ENCODE measurements around the gene C1QTNF1.

The C1QTNF1 gene

DNA sequence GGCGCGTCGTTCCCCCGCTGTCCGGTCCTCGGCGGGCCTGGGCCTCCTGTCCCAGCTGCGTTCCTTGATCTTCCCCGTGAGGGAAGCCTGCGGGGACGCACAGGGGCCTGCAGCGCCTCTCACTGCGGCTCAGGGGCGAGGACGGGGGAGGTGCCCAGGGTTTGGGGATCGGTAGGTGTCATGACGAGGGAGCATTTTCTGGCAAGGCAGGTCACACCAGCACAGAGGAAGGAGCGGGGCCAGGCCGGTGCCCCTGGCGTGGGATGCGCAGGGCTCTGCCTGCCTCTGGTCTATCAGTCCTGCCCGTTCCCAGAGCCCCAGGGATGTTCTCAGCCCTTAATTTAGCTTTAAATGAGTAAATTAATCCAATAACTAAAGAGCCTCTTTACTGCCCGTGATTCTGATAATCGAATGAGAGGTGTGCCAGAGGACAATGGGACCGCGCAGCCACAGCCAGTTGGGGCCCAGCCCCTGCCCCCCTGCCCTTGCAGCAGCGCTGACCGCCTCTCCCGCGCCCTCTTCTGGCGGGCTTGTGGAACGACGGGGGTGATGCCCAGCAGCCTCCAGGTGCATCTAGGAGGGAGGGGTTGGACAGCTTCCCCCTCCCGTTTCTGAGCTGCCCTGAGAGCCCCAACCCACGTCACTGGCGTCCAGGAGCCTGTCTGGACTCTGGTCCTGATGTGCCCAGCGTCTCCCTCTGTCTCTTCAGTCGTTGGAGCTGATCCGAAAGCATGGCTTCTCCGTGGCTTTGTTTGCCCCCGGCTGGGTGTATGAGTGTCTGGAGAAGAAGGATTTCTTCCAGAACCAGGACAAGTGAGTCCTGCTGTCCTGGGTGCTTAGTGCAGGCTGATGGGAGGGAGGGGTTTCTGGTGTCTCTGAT is 58.6 kb downstream of the C1QTNF1 start:
- DNase-seq, result peak; percentile 32

DNA sequence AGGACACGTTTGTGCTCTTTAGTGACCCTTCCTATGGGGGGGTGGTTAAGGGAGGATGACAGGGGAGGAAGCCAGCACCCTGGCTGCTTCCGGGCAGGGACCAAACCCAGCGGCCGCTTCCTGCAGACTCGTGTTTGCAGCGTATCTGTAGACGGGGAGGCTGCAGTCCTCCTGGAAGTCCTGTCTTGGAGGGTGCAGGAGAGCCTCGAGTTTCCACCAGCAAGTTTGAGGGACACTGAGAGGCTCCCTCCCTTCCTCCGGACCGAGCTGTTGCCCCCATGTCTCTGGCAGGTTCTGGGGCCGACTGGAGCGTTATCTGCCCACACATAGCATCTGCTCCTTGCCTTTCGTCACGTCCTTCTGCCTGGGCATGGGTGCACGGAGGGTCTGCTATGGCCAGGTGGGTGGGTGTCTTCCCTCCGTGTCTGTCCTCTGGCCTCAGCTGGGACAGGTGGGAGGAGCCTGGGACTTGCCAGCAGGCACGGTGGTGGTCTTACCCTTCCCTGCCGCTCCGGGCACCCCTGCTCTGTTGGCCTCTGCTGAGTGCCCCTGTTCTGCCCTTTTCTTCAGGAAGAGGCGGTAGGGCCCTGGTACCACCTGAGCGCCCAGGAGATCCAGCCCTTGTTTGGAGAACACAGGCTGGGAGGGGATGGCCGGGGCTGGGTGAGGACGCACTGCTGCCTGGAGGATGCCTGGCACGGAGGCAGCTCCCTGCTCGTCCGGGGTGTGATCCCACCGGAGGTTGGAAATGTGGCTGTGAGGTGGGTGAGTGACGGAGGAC is 59.4 kb downstream of the C1QTNF1 start:
- DNase-seq, result no peak

DNA sequence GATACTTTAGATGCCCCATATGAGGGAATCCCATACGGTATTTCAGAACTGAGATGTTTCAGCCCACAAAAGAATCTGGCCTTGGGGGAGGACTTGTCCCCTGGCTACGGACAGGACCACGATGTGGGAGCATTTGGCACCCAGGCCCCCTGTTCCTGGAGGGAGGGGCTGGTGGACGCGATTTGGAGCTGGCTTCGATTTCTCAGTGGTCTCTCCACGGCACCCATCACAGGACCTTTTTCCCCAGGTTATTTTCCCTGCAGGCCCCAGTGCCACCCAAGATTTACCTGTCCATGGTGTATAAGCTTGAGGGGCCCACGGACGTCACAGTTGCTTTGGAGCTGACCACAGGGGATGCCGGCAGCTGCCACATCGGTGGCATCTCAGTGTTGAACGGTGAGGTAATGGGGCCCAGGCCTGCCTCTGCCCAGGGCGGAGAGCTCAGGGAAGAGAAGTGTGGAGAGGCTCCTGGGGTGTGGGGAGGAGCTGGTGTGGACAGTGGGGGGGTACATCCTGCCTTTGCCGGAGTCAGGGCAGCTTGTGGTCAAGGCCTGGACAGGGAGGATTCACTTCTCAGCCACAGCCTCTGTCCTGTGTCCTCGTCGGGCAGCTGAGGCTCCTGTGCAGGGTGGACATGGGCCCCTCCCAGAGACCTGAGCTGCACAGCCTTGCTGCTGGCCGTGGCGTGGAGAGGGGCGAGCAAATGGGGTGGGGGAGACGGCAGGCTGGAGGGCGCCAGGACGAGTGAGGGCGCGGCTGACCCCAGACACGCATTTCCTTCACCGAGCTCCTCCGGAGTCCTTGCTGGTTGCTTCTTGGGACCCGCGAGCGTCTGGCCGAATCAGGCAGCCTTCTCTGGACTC is 60.6 kb downstream of the C1QTNF1 start:
- no peak for DNase-seq

GRCh38 chr17:79085154-79085920 is 61.4 kb downstream of the C1QTNF1 start:
- DNase-seq, result no peak

DNA sequence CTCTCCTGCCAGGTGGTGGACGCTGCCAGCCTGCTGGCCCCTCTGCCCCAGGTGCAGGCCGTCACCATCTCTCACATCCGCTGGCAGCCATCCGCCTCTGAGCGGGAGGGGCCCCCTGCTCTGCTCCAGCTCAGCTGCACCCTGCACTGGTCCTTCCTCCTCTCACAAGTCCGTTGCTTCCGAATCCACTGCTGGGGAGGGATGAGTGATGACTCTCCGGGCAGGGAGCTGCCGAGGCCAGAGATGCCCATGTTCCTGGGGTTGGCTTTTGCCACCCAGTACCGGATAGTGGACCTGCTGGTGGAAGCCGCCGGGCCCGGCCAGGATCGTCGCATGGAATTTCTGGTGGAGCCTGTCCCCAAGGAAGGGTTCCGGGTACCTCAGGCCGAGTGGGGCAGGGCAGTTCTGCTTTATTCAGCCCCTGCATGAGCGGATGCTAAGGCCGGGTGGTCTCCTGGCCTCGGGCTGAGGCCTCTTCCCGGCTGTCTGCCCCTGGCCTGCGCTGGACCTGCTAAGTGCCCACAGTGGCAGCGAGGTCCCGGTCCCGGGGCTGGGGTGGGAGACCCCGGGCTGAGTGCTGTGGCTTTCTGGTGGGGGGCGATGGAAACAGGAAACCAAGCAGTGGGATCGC is 62.1 kb downstream of the C1QTNF1 start:
- DNase-seq, result no peak

GRCh38 chr17:79086609-79087427 is 62.8 kb downstream of the C1QTNF1 start:
- no peak for DNase-seq

DNA sequence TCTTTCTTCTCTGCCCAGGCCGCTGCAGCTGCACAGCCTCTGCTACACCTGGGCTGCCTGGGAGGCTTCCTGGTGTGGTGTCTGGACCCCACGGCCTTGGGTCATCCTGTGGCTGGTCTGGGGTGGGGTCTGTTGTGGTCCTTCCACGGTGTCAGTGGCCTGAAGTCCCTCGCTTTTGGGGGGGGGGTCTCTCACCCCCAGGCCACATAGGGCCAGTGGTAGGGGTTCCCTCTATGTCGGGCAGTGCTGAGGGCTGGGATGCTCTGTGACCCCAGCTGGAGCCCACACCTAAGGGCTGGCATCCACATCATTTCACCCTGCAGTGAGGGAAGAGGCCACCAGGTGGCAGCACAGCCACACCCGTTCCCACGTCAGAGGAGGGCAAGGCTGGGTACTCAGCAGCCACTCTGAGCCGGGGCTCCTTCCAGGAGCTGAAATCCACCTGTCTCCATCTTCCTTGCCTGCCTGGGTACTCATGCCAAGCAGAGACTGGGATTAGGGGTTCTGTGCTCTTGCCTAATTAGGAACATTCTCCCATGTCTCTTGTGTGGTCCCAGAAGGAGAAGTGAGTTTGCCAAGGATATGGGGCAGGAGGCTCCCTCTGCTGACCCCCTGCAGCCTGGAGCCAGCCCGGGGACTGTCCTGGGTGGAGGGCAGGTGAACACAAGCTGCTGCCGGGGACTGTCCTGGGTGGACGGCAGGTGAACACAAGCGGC is 63.6 kb downstream of the C1QTNF1 start:
- DNase-seq, result peak; percentile 64

- DNase-seq, result no peak
Observed at GRCh38 chr17:79088247-79088996, 64.5 kb downstream of the C1QTNF1 start.

- DNase-seq, result no peak
Observed at GRCh38 chr17:79088997-79089328, 65.0 kb downstream of the C1QTNF1 start.

- DNase-seq, result no peak
Observed at GRCh38 chr17:79089720-79090442, 65.9 kb downstream of the C1QTNF1 start.

DNA sequence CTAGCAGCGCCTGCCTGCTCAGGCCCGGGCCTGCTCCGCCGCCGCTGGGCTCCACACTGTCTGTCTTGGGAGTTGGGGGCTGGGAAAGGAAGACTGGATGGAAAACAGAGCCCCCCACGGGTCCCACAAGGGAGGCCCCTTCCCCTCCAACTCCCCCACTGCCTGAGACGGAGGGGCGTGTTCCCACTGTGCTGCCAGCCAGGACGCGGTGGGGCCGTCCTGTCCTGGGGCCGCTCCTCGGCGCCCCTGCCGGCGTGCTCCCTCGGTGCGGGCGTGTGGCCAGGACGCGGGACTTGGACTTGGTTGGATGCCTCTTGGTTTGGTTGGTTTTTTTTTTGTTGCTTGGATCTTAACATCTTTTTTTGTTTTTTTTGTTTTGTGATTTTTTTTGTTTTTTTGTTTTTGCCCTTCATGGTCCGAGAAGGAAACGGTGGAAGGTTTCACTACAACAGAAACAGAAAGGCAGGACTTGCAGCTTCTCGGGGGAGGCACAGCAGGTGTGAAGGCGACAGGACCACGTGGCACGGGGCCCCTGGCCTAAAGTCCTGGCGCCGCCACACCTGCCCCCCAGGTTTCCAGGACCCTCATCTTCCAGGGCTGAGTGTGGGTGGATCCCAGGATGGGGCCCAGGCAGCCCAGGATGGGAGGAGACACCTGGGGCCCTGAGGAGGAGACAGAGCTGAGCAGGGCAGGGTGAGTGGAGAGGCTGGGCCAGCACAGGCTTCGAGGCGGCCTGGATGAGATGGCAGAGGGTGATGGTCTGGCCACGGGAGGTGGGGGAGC is 66.7 kb downstream of the C1QTNF1 start:
- DNase-seq, result no peak

DNA sequence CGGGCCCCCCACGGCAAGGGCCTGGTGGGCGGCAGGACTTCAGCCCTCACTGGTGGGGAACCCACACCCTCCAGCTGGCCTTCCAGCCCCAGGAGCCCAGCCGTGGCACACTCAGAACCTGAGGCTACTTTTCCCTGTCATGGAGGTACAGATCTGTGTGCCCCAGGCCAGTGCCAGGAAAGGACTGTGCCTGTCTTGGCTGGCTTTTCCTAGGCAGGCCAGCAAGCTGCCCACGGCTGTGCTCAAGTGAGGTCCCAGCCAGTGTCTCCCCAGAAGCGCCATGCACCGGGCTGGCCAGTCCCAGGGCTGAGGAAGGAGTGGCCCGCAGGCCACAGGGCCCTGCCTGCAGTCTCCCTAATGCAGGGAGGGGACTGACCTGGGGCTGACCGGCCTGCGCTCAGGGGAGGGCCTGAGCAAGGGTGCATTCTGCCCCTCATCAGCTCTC is 67.3 kb downstream of the C1QTNF1 start:
- DNase-seq, result no peak

DNA sequence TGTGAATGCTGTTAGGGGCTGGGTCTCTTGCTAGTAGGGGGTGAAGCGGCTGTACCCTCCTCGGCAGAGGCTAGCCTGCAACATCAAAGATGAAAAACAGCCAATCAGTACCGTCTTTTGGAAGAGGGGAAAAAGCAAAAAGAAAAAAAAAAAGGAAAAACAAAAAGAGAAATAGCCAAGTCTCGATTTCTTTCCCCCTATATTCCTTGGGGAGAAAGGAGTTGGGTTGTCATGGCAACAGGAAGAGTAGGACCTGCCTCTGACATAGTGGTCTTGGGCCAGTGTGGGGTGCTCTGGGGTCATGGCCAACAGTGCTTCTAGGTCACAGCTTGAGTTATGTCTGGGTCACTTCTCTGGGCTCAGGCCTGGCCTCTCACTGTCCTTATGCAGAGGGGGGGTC is 68.6 kb downstream of the C1QTNF1 start:
- DNase-seq, result no peak

- DNase-seq, result no peak
Observed at GRCh38 chr17:79093270-79093669, 69.3 kb downstream of the C1QTNF1 start.

DNA sequence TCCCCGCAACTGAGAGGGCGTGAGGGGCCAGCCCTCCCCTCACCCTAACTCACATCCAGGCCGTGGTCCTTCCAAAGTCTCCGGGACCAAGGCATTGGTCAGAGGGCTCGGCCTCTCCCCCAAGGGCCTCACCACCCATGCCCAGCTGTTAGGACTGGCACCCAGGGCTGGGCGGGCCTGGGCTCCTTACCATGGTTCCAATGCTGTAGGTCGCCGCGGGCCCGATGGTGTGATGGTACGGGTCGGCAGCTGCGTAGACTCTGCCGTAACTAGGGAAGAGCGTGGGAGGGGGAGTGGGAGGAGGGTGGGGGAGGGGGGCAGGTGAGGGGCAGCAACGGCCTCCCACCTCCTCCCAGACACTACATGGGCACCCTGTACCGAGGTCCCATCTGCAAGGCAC is 70.3 kb downstream of the C1QTNF1 start:
- no peak for DNase-seq

DNA sequence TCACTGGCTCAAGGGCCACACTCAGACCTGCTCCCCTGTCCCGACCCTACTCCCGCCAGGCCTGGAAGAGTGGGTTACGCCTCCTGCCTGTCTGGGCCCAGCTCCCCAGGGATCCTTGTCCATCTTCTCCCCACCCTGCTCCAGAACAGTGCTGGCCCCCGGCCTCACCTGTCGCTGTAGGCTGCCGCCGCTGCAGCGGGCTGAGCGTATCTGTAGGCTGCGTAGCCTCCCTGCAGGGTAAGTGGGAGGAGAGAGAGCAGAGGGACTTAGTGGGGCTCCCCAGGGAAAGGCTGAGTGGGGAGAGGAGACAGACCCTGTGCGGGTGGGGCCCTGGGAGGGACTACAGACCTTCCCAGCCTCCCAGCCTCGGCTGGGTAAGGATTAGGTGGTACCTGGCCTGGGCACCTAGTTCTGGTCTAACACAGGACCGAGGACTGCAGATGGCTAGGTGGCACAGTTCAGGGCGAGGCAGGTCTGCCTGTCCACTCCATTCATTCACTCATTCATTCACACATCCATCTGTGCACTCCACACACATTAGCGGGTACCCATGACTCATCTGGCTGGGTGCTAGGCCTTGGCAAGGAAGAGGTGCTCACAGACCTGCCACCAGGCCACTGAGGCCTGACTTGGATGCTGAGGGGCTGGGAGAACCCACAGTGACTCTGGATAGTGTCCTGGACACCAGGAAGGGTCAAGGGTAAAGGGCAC is 71.5 kb downstream of the C1QTNF1 start:
- DNase-seq, result no peak

- no peak for DNase-seq
Observed at GRCh38 chr17:79096477-79096876, 72.5 kb downstream of the C1QTNF1 start.
